Stimulated activated CD8-positive, alpha-beta memory T cell treated with anti-CD3 and anti-CD28 coated beads, Interleukin-4, amount 100 ng/mL, for 24 hours (primary cell): Measurements from ENCODE around the gene NINJ2.
"Not testable (repeated sequence)": the region's sequence is repeated elsewhere in the genome, so short reads cannot be mapped to it uniquely, and the experiment has no call there.

Experiments
- DNase-seq: peaks from one replicate; pipeline ENCODE4 v3.0.0-alpha.2; 2020; ENCODE audit warnings: low read depth

Gene NINJ2

GRCh38 chr12:663293-663871 lies at the start of gene NINJ2:
Gene NINJ2, minus strand, starts transcription at chr12:663445. Its CDS starts 85 bp downstream, at chr12:663360.
- no peak for DNase-seq

- no peak for DNase-seq
These were observed 49.1 kb upstream of the NINJ2 start for GRCh38 chr12:712172-712863.

- no peak for DNase-seq
These were observed 46.3 kb upstream of the NINJ2 start for GRCh38 chr12:709455-710020.

GRCh38 chr12:708084-708483 lies 44.8 kb upstream of the NINJ2 start:
- not testable (repeated sequence) for DNase-seq

GRCh38 chr12:704516-705242 lies 41.4 kb upstream of the NINJ2 start:
- DNase-seq, result no peak

GRCh38 chr12:701896-702539 lies 38.8 kb upstream of the NINJ2 start:
- no peak for DNase-seq

GRCh38 chr12:700016-700415 lies 36.8 kb upstream of the NINJ2 start:
- no peak for DNase-seq

GRCh38 chr12:698222-698621 lies 35.0 kb upstream of the NINJ2 start:
- DNase-seq, result not testable (repeated sequence)

- no peak for DNase-seq
These were observed 34.2 kb upstream of the NINJ2 start for GRCh38 chr12:697481-697880.

GRCh38 chr12:694734-695503 lies 31.7 kb upstream of the NINJ2 start:
- DNase-seq, result no peak

GRCh38 chr12:693934-694533 lies 30.8 kb upstream of the NINJ2 start:
- no peak for DNase-seq

- no peak for DNase-seq
These were observed 29.0 kb upstream of the NINJ2 start for GRCh38 chr12:692274-692673.

GRCh38 chr12:690466-690865 lies 27.2 kb upstream of the NINJ2 start:
- DNase-seq, result no peak

GRCh38 chr12:685388-685787 lies 22.1 kb upstream of the NINJ2 start:
- peak; percentile 60 for DNase-seq

GRCh38 chr12:684416-684815 lies 21.2 kb upstream of the NINJ2 start:
- no peak for DNase-seq

GRCh38 chr12:681568-682256 lies 18.5 kb upstream of the NINJ2 start:
- DNase-seq, result no peak

GRCh38 chr12:678747-679712 lies 15.8 kb upstream of the NINJ2 start:
- no peak for DNase-seq

- no peak for DNase-seq
These were observed 12.3 kb upstream of the NINJ2 start for GRCh38 chr12:675562-675961.

- DNase-seq, result peak; percentile 63
These were observed 11.1 kb upstream of the NINJ2 start for GRCh38 chr12:674272-674781.
